ENCODE results near the gene SMG1.

The SMG1 gene

DNA sequence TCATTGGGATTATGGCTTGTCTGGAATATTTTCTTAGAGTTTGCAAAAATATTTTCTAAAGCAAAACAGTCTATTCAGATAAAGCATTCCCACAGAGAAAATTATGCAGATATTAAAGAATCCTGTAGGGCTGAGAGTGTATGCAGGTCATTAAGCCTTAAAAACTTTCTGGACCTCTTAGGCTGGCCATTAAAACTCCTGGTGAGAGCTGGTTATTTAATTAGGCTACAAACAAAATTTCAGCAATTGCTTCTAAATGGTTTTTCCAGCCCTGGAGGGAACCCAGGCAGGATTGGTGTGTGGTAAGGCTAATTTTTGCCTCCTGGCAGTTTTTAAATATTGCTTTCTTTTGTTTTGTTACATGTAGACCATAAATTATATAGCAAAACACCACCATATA, 27.3 kb upstream of the SMG1 start:
- H3K79me2 ChIP-seq (ENCODE audit: control insufficient read depth, low read length), result no peaks in the 10 kb centered on the region
- no peaks in the 10 kb centered on the region for H3K9me2 ChIP-seq (replicated peaks; ENCODE audit: control insufficient read depth, low read length)
- no peaks in the 10 kb centered on the region for H3K36me3 ChIP-seq (ENCODE audit: control insufficient read depth, low read length)
- no peak overlapping the region for H3K4me3 ChIP-seq (ENCODE audit: low read length)
- H3K9me3 ChIP-seq (ENCODE audit: control insufficient read depth, insufficient read depth, low read length), result no peaks in the 10 kb centered on the region
- no peak overlapping the region for H3K4me2 ChIP-seq (ENCODE audit: low read length)
- H4K20me1 ChIP-seq (ENCODE audit: control insufficient read depth, insufficient read depth, low read depth, low read length), result no peaks in the 10 kb centered on the region
- no peak for TF ChIP-seq EZH2phosphoT487 (IDR thresholded peaks at IDR 0.05; ENCODE audit: borderline replicate concordance, low read length)
- TF ChIP-seq, protein P1, sequence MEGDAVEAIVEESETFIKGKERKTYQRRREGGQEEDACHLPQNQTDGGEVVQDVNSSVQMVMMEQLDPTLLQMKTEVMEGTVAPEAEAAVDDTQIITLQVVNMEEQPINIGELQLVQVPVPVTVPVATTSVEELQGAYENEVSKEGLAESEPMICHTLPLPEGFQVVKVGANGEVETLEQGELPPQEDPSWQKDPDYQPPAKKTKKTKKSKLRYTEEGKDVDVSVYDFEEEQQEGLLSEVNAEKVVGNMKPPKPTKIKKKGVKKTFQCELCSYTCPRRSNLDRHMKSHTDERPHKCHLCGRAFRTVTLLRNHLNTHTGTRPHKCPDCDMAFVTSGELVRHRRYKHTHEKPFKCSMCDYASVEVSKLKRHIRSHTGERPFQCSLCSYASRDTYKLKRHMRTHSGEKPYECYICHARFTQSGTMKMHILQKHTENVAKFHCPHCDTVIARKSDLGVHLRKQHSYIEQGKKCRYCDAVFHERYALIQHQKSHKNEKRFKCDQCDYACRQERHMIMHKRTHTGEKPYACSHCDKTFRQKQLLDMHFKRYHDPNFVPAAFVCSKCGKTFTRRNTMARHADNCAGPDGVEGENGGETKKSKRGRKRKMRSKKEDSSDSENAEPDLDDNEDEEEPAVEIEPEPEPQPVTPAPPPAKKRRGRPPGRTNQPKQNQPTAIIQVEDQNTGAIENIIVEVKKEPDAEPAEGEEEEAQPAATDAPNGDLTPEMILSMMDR (IDR thresholded peaks at IDR 0.05; ENCODE audit: low read depth, low read length, poor library complexity, severe bottlenecking), result no peak
- H3K27ac ChIP-seq (ENCODE audit: low read depth, low read length), result no peak overlapping the region
- peaks cover 6% of the 10 kb centered on the region; the same call in 1 of the 2 replicates for H3K27me3 ChIP-seq (ENCODE audit: control insufficient read depth, low read length)
- H3F3A ChIP-seq (ENCODE audit: control insufficient read depth, insufficient read depth), result no peaks in the 10 kb centered on the region
- H3K4me1 ChIP-seq (ENCODE audit: control insufficient read depth, low read length), result no peaks in the 10 kb centered on the region

DNA sequence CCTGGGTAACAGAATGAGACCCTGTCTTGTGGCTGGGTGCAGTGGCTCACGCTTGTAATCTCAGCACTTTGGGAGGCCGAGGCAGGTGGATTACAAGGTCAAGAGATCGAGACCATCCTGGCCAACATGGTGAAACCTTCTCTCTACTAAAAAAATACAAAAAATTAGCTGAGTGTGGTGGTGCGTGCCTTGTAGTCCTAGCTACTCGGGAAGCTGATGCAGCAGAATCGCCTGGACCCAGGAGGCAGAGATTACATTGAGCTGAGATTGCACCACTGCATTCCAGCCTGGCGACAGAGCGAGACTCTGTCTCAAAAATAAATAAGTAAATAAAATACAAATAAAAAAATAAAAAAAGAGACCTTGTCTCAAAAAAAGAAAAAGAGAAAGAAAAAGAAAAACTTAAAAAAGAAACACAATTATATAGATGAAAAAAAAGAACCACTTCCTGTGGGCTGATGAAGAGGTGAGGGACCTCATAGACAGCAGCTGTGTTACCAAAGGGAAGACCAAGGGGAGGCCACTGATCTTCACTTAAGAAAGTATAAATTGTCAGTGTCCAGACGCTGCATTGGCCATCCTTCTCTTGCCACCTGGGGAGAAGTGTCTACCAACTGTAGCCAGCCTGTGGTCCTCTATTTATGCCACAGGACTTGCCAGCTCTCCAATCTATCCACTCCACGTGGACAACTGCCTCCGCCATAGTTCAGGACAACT, 24.4 kb upstream of the SMG1 start:
- no peaks in the 10 kb centered on the region for H3K9me2 ChIP-seq (replicated peaks; ENCODE audit: control insufficient read depth, low read length)
- peaks cover 2% of the 10 kb centered on the region; the same call in 1 of the 2 replicates for H3K27me3 ChIP-seq (ENCODE audit: control insufficient read depth, low read length)
- no peak overlapping the region for H3K4me3 ChIP-seq (ENCODE audit: low read length)
- no peaks in the 10 kb centered on the region for H4K20me1 ChIP-seq (ENCODE audit: control insufficient read depth, insufficient read depth, low read depth, low read length)
- no peak overlapping the region for H3K4me2 ChIP-seq (ENCODE audit: low read length)
- TF ChIP-seq EZH2phosphoT487 (IDR thresholded peaks at IDR 0.05; ENCODE audit: borderline replicate concordance, low read length), result no peak
- TF ChIP-seq, protein P1 (IDR thresholded peaks at IDR 0.05; ENCODE audit: low read depth, low read length, poor library complexity, severe bottlenecking), result no peak
- no peaks in the 10 kb centered on the region for H3K79me2 ChIP-seq (ENCODE audit: control insufficient read depth, low read length)
- H3K9me3 ChIP-seq (ENCODE audit: control insufficient read depth, insufficient read depth, low read length), result no peaks in the 10 kb centered on the region
- H3F3A ChIP-seq (ENCODE audit: control insufficient read depth, insufficient read depth), result no peaks in the 10 kb centered on the region
- H3K27ac ChIP-seq (ENCODE audit: low read depth, low read length), result no peak overlapping the region
- H3K4me1 ChIP-seq (ENCODE audit: control insufficient read depth, low read length), result peaks cover 10% of the 10 kb centered on the region
- H3K36me3 ChIP-seq (ENCODE audit: control insufficient read depth, low read length), result no peaks in the 10 kb centered on the region

DNA sequence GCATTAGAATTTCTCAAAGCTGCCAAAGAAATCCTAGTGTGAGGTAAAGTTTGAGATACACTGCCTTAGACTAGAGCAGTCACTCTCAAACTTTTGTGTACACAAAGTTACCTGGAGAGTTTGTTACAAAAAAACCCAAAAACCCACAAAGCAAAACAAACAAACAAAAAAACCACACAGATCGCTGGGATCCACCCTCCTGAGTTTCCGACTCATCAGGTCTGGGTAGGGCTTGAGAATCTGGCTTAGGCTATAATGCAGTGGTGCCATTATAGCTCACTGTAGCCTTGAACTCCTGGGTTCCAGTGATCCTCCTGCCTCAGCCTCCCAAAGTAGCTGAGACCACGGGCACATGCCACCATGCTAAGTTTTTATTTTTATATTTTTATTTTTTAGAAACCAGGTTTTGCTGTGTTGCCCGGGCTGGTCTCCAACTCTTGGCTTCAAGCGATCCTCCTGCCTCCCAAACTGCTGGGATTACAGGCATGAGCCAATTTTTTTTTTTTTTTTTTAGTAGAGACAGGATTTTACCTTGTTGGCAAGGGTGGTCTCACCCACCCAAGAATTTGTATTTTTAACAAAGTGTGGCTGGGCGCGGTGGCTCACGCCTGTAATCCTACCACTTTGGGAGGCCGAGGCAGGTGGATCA, 22.3 kb upstream of the SMG1 start:
- no peaks in the 10 kb centered on the region for H3K36me3 ChIP-seq (ENCODE audit: control insufficient read depth, low read length)
- no peaks in the 10 kb centered on the region for H4K20me1 ChIP-seq (ENCODE audit: control insufficient read depth, insufficient read depth, low read depth, low read length)
- H3K79me2 ChIP-seq (ENCODE audit: control insufficient read depth, low read length), result no peaks in the 10 kb centered on the region
- H3F3A ChIP-seq (ENCODE audit: control insufficient read depth, insufficient read depth), result no peaks in the 10 kb centered on the region
- H3K9me3 ChIP-seq (ENCODE audit: control insufficient read depth, insufficient read depth, low read length), result no peaks in the 10 kb centered on the region
- peaks cover 10% of the 10 kb centered on the region for H3K4me1 ChIP-seq (ENCODE audit: control insufficient read depth, low read length)
- H3K4me3 ChIP-seq (ENCODE audit: low read length), result no peak overlapping the region
- no peak overlapping the region for H3K27ac ChIP-seq (ENCODE audit: low read depth, low read length)
- no peaks in the 10 kb centered on the region for H3K27me3 ChIP-seq (ENCODE audit: control insufficient read depth, low read length)
- no peak overlapping the region for H3K4me2 ChIP-seq (ENCODE audit: low read length)
- no peaks in the 10 kb centered on the region for H3K9me2 ChIP-seq (replicated peaks; ENCODE audit: control insufficient read depth, low read length)
- TF ChIP-seq, protein P1 (IDR thresholded peaks at IDR 0.05; ENCODE audit: low read depth, low read length, poor library complexity, severe bottlenecking), result no peak
- no peak for TF ChIP-seq EZH2phosphoT487 (IDR thresholded peaks at IDR 0.05; ENCODE audit: borderline replicate concordance, low read length)

All from DOHH2 (cell line).